PC-9 (cell line): ENCODE results near the gene EXTL1. TPM values are rescaled to one million over a fixed set of nuclear protein-coding genes. Genes with fewer than 3 reads are reported as not detected.

Experiments
- BruUV-seq: library from RNA; stranded (reverse); fragments of 400-500 nt; replicated peaks from 2 replicates; lab custom pipeline; 2021; lab: Mats Ljungman, UMichigan
- CTCF ChIA-PET: fragments of 300-600 bp; sonication (Branson Sonifier 250); formaldehyde crosslinking; loops from one replicate; lab custom pipeline; 2022; ENCODE audit warnings: antibody characterized with exemption; lab: Charles Lee
- POLR2A ChIA-PET: fragments of 300-600 bp; sonication (Branson Sonifier 250); formaldehyde crosslinking; loops from one replicate; lab custom pipeline; 2022; ENCODE audit warnings: antibody characterized with exemption; ENCODE audit not compliant: unreplicated experiment; lab: Charles Lee
- DNase-seq, 2 experiments: peaks; one replicate each; pipeline versions ENCODE4 v3.0.0 to v3.0.0-alpha.2; 2015 to 2022; ENCODE audit warnings: mixed read lengths in 1 of 2
- H2AFZ ChIP-seq: fragments of 200-600 bp; sonication (generic); 2 replicates; pipeline ENCODE4 v1.8.1; 2017; ENCODE audit warnings: antibody characterized with exemption
- H3F3A ChIP-seq: fragments of 200-600 bp; sonication (generic); 2 replicates; pipeline ENCODE4 v1.8.1; 2017; ENCODE audit warnings: antibody characterized with exemption, mild to moderate bottlenecking, low read depth; ENCODE audit not compliant: insufficient read depth
- H3K27ac ChIP-seq: fragments of 200-600 bp; sonication (generic); 2 replicates; pipeline ENCODE4 v1.6.1; 2016; ENCODE audit warnings: mixed run types
- H3K27me3 ChIP-seq: fragments of 200-600 bp; sonication (generic); 2 replicates; pipeline ENCODE4 v1.6.1; 2016; ENCODE audit warnings: low read depth, mixed run types; ENCODE audit not compliant: insufficient read depth
- H3K36me3 ChIP-seq: fragments of 200-600 bp; sonication (generic); 2 replicates; pipeline ENCODE4 v1.6.1; 2016; ENCODE audit warnings: low read depth, mixed run types
- H3K4me1 ChIP-seq: fragments of 200-600 bp; sonication (generic); replicated peaks from 2 replicates; pipeline ENCODE4 v1.6.1; 2016; ENCODE audit warnings: mixed run types; ENCODE audit not compliant: insufficient read depth
- H3K4me2 ChIP-seq: fragments of 200-600 bp; sonication (generic); 2 replicates; pipeline ENCODE4 v1.6.1; 2017; ENCODE audit warnings: mixed run types
- H3K4me3 ChIP-seq: fragments of 200-600 bp; sonication (generic); 2 replicates; pipeline ENCODE4 v1.6.1; 2016; ENCODE audit warnings: mixed run types
- H3K79me2 ChIP-seq: fragments of 200-600 bp; sonication (generic); 2 replicates; pipeline ENCODE4 v1.6.1; 2017; ENCODE audit warnings: low read depth, mixed run types
- H3K9me2 ChIP-seq: fragments of 200-600 bp; sonication (generic); 2 replicates; pipeline ENCODE4 v1.8.1; 2017; ENCODE audit warnings: mild to moderate bottlenecking; ENCODE audit not compliant: insufficient read depth
- H3K9me3 ChIP-seq: fragments of 200-600 bp; sonication (generic); 2 replicates; pipeline ENCODE4 v1.8.1; 2016; ENCODE audit warnings: low read depth; ENCODE audit not compliant: insufficient read depth
- H4K20me1 ChIP-seq: fragments of 200-600 bp; sonication (generic); 2 replicates; pipeline ENCODE4 v1.8.1; 2017; ENCODE audit not compliant: insufficient read depth
- EZH2 ChIP-seq: fragments of 200-600 bp; sonication (generic); IDR thresholded peaks from 2 replicates; pipeline ENCODE4 v1.8.0; 2017; ENCODE audit warnings: antibody characterized with exemption, low read depth
- intact Hi-C: fragments of 100-400 bp; cut with micrococcal nuclease; formaldehyde crosslinking; loops from one replicate; pipeline ENCODE4 v1.10.0; 2022; ENCODE audit not compliant: unreplicated experiment
- total RNA-seq: library from RNA; stranded (reverse); gene quantifications from 2 replicates; pipeline ENCODE4 v1.2.3, GENCODE V29; 2021
- TF ChIP-seq, protein P1 (sequence below): fragments of 200-600 bp; sonication (generic); conservative IDR thresholded peaks from 2 replicates; pipeline ENCODE4 v1.6.1; 2017; ENCODE audit warnings: mixed run types, antibody characterized with exemption, mild to moderate bottlenecking, moderate library complexity

The EXTL1 gene
- total RNA-seq, 1 experiment from 2014 or later, result 0.13 TPM

DNA sequence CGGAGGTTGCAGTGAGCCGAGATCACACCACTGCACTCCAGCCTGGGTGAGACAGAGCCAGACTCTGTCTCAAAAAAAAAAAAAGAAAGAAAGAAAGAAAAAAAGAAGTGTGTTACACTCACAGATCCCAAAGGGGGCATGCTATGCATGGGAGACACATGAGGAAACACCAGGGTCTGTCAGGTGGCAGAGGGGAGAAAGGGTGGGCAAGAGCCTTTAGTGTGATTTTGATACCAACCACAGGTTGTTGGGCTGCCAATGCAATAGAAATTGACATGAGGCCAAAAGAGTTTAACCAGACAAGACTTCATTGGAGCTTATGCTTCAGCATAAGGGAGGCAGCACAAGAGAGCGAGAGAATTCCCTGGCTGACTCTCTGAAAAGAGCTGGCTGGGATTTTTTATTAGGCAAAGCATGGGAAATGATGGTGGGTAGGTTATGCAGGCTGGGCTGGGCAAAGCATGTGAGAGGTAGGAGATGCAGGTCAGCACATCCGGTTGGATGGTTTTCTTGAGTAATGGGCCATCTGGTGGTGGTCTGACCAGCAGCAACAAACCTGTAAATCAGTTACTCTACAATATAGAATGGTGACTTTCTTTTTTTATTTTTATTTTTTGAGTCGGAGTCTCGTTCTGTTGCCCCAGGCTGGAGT is 11.7 kb upstream of the EXTL1 start:
- intact Hi-C loops, result no loop called here
- no peaks in the 10 kb centered on the region for H3K79me2 ChIP-seq
- H3F3A ChIP-seq, result no peaks in the 10 kb centered on the region
- H3K27me3 ChIP-seq, result no peaks in the 10 kb centered on the region
- H3K36me3 ChIP-seq, result no peaks in the 10 kb centered on the region
- no peaks in the 10 kb centered on the region for H3K9me3 ChIP-seq
- H2AFZ ChIP-seq, result no peak overlapping the region
- H4K20me1 ChIP-seq, result no peaks in the 10 kb centered on the region
- H3K4me1 ChIP-seq, result no peaks in the 10 kb centered on the region
- no peaks in the 10 kb centered on the region for H3K9me2 ChIP-seq
- DNase-seq, result no peak
- no peak overlapping the region for H3K4me3 ChIP-seq
- no peak overlapping the region for H3K4me2 ChIP-seq
- ChIA-PET CTCF (no interaction called here), POLR2A (interaction anchor here (0.7 kb wide), 1 partner anchor 20 kb away, joined by 3 read pairs; no protein-coding TSS in a partner anchor)
- H3K27ac ChIP-seq, result no peak overlapping the region
- no peak for TF ChIP-seq EZH2
- TF ChIP-seq, protein P1, sequence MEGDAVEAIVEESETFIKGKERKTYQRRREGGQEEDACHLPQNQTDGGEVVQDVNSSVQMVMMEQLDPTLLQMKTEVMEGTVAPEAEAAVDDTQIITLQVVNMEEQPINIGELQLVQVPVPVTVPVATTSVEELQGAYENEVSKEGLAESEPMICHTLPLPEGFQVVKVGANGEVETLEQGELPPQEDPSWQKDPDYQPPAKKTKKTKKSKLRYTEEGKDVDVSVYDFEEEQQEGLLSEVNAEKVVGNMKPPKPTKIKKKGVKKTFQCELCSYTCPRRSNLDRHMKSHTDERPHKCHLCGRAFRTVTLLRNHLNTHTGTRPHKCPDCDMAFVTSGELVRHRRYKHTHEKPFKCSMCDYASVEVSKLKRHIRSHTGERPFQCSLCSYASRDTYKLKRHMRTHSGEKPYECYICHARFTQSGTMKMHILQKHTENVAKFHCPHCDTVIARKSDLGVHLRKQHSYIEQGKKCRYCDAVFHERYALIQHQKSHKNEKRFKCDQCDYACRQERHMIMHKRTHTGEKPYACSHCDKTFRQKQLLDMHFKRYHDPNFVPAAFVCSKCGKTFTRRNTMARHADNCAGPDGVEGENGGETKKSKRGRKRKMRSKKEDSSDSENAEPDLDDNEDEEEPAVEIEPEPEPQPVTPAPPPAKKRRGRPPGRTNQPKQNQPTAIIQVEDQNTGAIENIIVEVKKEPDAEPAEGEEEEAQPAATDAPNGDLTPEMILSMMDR, result no peak; the same call in 1 of the 2 replicates
- BruUV-seq, result no TSS peak

- TF ChIP-seq, protein P1, result no peak
- no peak for TF ChIP-seq EZH2
- H3K27me3 ChIP-seq, result no peaks in the 10 kb centered on the region
- no peaks in the 10 kb centered on the region for H4K20me1 ChIP-seq
- ChIA-PET CTCF (no interaction called here), POLR2A (no interaction called here)
- no peak overlapping the region for H3K4me3 ChIP-seq
- H3K4me2 ChIP-seq, result no peak overlapping the region
- no peak for DNase-seq
- H3K9me2 ChIP-seq, result no peaks in the 10 kb centered on the region
- H3F3A ChIP-seq, result no peaks in the 10 kb centered on the region
- H2AFZ ChIP-seq, result no peak overlapping the region
- no peaks in the 10 kb centered on the region for H3K79me2 ChIP-seq
- no peaks in the 10 kb centered on the region for H3K36me3 ChIP-seq
- BruUV-seq, result no TSS peak
- H3K27ac ChIP-seq, result no peak overlapping the region
- H3K9me3 ChIP-seq, result no peaks in the 10 kb centered on the region
- intact Hi-C loops, result no loop called here
- H3K4me1 ChIP-seq, result no peaks in the 10 kb centered on the region
Observed at GRCh38 chr1:26010825-26011224, 10.8 kb upstream of the EXTL1 start.

- CTCF ChIA-PET, result no interaction called here
- intact Hi-C loops, result no loop called here
- Histone ChIP-seq H3K4me2 (no peak overlapping the region), H3K27ac (no peak overlapping the region), H2AFZ (no peak overlapping the region), H4K20me1 (no peaks in the 10 kb centered on the region), H3F3A (no peaks in the 10 kb centered on the region), H3K4me3 (no peak overlapping the region), H3K9me3 (no peaks in the 10 kb centered on the region), H3K9me2 (no peaks in the 10 kb centered on the region), H3K4me1 (no peaks in the 10 kb centered on the region), H3K27me3 (no peaks in the 10 kb centered on the region), H3K79me2 (no peaks in the 10 kb centered on the region), H3K36me3 (no peaks in the 10 kb centered on the region)
- no peak for DNase-seq
- no peak for TF ChIP-seq EZH2
- TF ChIP-seq, protein P1, result no peak
- POLR2A ChIA-PET, result no interaction called here
- no TSS peak for BruUV-seq
Observed at GRCh38 chr1:26012864-26013263, 8.7 kb upstream of the EXTL1 start.
